Fibroblast of pulmonary artery (primary cell): ENCODE data around the gene MUC2.
A peak's percentile ranks its signal among the peaks of the same experiment; 100 is the strongest.

ENCODE experiments used
- DNase-seq: peaks from one replicate; pipeline ENCODE4 v3.0.0-alpha.2; 2010; ENCODE audit warnings: low read depth
- H3K4me3 ChIP-seq: replicated peaks from 2 replicates; pipeline ENCODE4 v1.5.1; 2011; ENCODE audit warnings: low read depth, mild to moderate bottlenecking, control low read depth, low read length, moderate library complexity
- TF ChIP-seq, protein P1 (sequence below): IDR thresholded peaks from 2 replicates; pipeline ENCODE4 v1.5.1; 2011; ENCODE audit warnings: mild to moderate bottlenecking, control low read depth, low read length, inconsistent platforms; ENCODE audit errors: missing control alignments

MUC2 gene

DNA sequence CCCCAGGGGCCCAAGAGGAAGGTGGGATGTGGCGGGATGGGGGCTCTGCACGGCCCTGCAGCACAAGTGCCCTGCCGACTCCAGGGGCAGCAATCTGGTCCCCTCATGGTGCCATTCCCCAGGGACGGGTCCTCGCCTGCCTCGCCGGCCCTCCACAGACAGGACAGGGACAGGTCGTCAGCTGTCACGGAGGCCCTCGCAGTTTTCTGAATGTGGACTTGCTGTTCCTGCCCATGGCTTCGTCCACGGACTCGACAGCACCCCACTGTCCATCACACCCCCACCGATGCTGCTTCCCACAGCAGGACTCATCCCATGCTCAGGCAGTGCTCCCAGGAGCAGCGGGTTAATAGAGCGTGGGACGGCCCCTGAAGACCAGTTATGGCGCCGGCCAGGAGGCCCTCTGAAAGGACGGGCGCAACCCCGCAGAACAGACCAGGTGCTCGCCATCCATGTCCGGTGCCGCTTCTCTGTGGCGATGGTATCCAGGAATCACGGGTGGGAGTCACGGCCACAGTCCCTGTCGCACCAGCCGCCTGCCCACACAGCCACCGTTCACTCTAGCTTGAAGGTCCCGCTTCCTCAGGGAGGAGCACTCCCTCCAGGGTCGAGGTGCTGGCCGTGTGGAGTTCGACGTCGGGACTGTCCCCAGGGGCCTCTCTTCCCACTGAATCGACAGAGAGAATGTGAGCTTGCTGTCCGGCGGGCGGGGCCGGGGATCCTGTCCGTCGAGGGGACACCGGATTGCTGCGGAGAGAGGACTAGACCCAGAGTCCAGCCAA lies 18.5 kb upstream of the MUC2 start:
- TF ChIP-seq, protein P1, sequence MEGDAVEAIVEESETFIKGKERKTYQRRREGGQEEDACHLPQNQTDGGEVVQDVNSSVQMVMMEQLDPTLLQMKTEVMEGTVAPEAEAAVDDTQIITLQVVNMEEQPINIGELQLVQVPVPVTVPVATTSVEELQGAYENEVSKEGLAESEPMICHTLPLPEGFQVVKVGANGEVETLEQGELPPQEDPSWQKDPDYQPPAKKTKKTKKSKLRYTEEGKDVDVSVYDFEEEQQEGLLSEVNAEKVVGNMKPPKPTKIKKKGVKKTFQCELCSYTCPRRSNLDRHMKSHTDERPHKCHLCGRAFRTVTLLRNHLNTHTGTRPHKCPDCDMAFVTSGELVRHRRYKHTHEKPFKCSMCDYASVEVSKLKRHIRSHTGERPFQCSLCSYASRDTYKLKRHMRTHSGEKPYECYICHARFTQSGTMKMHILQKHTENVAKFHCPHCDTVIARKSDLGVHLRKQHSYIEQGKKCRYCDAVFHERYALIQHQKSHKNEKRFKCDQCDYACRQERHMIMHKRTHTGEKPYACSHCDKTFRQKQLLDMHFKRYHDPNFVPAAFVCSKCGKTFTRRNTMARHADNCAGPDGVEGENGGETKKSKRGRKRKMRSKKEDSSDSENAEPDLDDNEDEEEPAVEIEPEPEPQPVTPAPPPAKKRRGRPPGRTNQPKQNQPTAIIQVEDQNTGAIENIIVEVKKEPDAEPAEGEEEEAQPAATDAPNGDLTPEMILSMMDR: no peak
- no peak for DNase-seq
- no peak overlapping the region for H3K4me3 ChIP-seq

DNA sequence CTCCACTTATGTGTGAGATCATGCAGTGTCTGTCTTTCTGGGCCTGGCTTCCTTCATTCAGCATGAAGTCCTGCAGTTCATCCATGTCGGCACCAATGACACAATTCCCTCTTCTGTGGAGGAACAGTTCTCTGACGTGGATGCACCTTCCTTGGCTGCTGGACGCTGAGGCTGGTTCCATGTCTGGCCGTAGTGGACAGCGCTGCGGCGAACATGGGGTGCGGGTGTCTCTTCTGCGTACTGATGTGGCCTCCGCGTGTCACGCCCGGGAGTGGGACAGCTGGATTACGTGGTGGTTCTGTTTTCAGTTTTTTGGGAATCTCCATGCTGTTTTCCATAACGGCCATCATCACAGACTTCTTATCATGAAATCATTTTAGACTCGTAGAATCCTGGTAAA lies 16.9 kb upstream of the MUC2 start:
- TF ChIP-seq, protein P1: no peak
- no peak for DNase-seq
- no peak overlapping the region for H3K4me3 ChIP-seq

DNA sequence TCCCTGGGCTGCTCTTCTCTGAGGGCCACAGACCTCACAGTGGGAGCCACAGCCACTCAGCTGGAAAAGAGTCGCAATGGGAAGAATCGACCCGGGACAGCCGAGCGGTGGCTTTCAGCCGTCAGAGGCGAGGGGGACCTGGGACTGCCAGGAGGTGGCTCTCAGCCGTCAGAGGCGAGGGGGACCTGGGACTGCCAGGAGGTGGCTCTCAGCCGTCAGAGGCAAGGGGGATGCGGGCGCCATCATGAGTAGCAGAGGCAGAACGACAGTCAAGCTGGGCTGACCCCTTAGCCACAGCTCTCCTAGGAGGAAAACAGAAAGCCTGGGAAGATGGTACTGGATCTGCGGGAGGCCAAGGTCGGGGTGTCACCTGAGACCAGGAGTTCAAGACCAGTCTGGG lies 14.9 kb upstream of the MUC2 start:
- DNase-seq: no peak
- no peak overlapping the region for H3K4me3 ChIP-seq
- TF ChIP-seq, protein P1: no peak

DNA sequence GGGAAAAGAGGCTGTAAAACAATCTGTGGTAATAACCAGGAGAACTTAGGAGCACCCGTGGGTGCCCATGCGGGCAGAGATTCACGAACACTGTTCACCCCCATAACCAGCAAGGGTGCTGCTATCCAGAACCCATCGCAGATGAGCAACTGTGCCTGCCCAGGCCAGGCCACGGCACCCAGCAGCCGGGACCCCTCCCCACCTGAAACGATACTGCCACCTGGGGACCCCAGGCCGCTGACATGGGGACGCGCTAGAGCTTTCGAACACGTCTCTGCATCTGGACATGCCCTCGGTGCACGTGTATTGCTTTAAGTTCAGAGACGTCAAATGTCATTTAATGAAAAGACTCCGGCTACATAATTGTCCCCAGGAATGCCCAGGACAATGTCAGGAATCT lies 14.3 kb upstream of the MUC2 start:
- no peak overlapping the region for H3K4me3 ChIP-seq
- TF ChIP-seq, protein P1: no peak
- no peak for DNase-seq

DNA sequence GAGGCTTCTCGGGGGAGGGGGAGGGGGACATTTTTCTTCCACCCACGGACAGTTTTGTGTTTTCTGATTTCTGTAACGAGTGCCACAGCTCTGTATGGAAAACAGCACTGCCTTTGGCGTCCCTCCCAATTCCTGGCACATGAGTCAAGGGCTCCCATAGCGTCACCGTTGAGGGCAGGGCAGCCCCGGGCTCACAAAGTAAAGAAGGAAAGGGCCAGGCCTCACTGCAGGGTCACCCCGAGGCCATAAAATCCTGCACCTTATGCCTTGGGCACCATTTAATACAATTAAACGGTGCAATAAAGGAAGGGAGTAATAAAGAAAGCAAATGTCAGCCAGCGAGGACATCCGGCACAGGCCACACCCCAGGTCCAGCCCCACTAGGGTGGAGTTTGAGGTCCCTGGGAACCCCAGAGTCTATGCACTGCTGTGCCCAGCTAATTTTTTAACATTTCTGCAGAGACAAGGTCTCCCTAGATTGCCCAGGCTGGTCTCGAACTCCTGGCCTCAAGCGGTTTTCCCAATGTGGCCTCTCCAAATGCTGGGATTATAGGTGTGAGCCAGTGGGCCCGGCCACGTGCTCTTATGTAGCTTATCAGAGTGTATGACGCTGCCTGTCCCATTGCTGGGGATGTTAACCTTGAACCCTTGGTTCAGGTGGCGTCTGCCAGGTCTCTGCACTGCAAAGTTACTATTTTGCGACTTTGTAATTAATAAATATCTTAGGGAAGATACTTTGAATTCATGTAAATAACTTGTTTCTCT lies 13.6 kb upstream of the MUC2 start:
- H3K4me3 ChIP-seq: no peak overlapping the region
- TF ChIP-seq, protein P1: no peak
- DNase-seq: peak; percentile 71

DNA sequence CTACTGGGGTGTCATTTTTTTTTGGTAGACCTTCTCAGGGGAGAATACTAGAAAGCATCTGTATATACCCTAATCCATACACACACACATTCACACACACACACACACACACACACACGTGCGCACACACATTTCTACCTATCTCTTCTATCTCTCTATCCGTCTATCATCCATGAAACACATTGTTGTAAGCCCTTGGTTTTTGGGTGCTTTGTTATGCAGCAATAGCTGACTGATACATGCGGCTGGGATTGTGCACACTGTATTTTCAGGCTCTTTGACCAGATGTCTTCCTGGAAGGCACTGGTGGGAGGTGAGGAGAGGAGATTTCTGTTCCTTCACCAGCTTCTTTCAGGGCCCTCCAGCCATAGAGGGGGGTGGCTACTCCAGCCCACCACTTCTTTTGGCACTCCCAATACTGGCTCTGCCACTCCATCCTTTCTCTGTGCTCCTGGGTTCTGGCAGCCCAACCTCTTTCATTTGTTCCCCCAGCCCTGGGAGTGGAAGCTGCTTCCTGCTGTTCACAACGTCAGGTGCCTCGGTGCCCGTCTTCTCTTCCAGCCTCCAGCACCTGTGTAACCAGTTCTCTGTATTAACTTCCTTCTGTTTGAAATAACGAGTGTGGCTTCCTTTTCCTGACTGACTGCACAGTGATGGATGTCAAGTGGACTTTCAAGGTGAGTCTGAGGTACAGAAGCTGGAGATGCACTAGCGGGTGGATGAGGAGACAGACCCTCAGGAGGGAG lies 12.4 kb upstream of the MUC2 start:
- TF ChIP-seq, protein P1: no peak
- H3K4me3 ChIP-seq: no peak overlapping the region
- no peak for DNase-seq
